ENCODE measurements around the gene MYO15A.

Gene MYO15A

GRCh38 chr17:18108401-18109312, at the start of gene MYO15A:
Gene MYO15A, plus strand, starts transcription at chr17:18108756. Its CDS starts 10,045 bp downstream, at chr17:18118801.
- DNase-seq, result no peak

- DNase-seq, result no peak
Measured at GRCh38 chr17:18059283-18059682, 49.3 kb upstream of the MYO15A start.

GRCh38 chr17:18064053-18064452, 44.5 kb upstream of the MYO15A start:
- no peak for DNase-seq

- DNase-seq, result no peak
Measured at GRCh38 chr17:18065546-18065945, 43.0 kb upstream of the MYO15A start.

- DNase-seq, result no peak
Measured at GRCh38 chr17:18066866-18067265, 41.7 kb upstream of the MYO15A start.

- no peak for DNase-seq
Measured at GRCh38 chr17:18069101-18069500, 39.5 kb upstream of the MYO15A start.

GRCh38 chr17:18070861-18071340, 37.7 kb upstream of the MYO15A start:
- DNase-seq, result no peak

- DNase-seq, result no peak
Measured at GRCh38 chr17:18071751-18072150, 36.8 kb upstream of the MYO15A start.

- no peak for DNase-seq
Measured at GRCh38 chr17:18074566-18075272, 33.8 kb upstream of the MYO15A start.

GRCh38 chr17:18076936-18077335, 31.6 kb upstream of the MYO15A start:
- DNase-seq, result no peak

GRCh38 chr17:18079543-18079942, 29.0 kb upstream of the MYO15A start:
- no peak for DNase-seq

- no peak for DNase-seq
Measured at GRCh38 chr17:18084256-18084655, 24.3 kb upstream of the MYO15A start.

GRCh38 chr17:18087610-18088491, 20.7 kb upstream of the MYO15A start, which contains the start of gene DRG2:
Gene DRG2, plus strand, starts transcription at chr17:18087948. Its CDS starts 76 bp downstream, at chr17:18088024.
- DNase-seq, result peak; percentile 90

GRCh38 chr17:18089613-18090012, 18.9 kb upstream of the MYO15A start:
- DNase-seq, result no peak

GRCh38 chr17:18093616-18094408, 14.7 kb upstream of the MYO15A start:
- peak; percentile 51 for DNase-seq

GRCh38 chr17:18094409-18094807, 14.1 kb upstream of the MYO15A start:
- DNase-seq, result no peak

GRCh38 chr17:18099516-18099915, 9.0 kb upstream of the MYO15A start:
- no peak for DNase-seq

- DNase-seq, result no peak
Measured at GRCh38 chr17:18100616-18101015, 7.9 kb upstream of the MYO15A start.

- DNase-seq, result no peak
Measured at GRCh38 chr17:18101828-18102227, 6.7 kb upstream of the MYO15A start.

GRCh38 chr17:18102640-18103039, 5.9 kb upstream of the MYO15A start:
- no peak for DNase-seq

GRCh38 chr17:18105027-18105426, 3.5 kb upstream of the MYO15A start:
- no peak for DNase-seq

GRCh38 chr17:18105595-18105994, 3.0 kb upstream of the MYO15A start:
- no peak for DNase-seq

All from stimulated activated CD4-positive, alpha-beta T cell treated with anti-CD3 and anti-CD28 coated beads, Interleukin-1b, Interleukin-23, amount 100 ng/mL, for 48 hours (primary cell).